Bronchial epithelial cell (primary cell): ENCODE measurements around the gene ZYG11A. TPM values are rescaled to one million over a fixed set of nuclear protein-coding genes. Genes with fewer than 3 reads are reported as not detected.

Experiments used
- DNase-seq: peaks from one replicate; pipeline ENCODE4 v3.0.0-alpha.2; 2010; ENCODE audit warnings: low read depth
- FAIRE-seq: peaks from 2 replicates; lab custom pipeline; 2011; peaks lifted over from hg19 to GRCh38; lab: Jason Lieb, UNC
- H3K27me3 ChIP-seq: 2 replicates; pipeline ENCODE4 v1.5.1; 2011; ENCODE audit warnings: low read length; ENCODE audit not compliant: control insufficient read depth, insufficient read depth
- H3K36me3 ChIP-seq: 2 replicates; pipeline ENCODE4 v1.5.1; 2011; ENCODE audit warnings: low read length; ENCODE audit not compliant: control insufficient read depth, insufficient read depth
- H3K4me3 ChIP-seq: 2 replicates; pipeline ENCODE4 v1.5.1; 2011; ENCODE audit warnings: mild to moderate bottlenecking, low read depth, low read length, control low read depth
- CTCF ChIP-seq: IDR thresholded peaks from 2 replicates; pipeline ENCODE4 v1.5.1; 2011; ENCODE audit warnings: mild to moderate bottlenecking, moderate library complexity, low read length, control low read depth, inconsistent platforms; ENCODE audit not compliant: insufficient read depth, severe bottlenecking
- total RNA-seq: library from RNA; depleted of rRNA; stranded (reverse); fragments of >200 nt; gene quantifications from 2 replicates; pipeline ENCODE4 v1.2.1, GENCODE V29; 2014

The ZYG11A gene
- total RNA-seq, 1 donor from 2014 or later, result under 0.01 TPM

GRCh38 chr1:52892424-52893215 lies 50.1 kb downstream of the ZYG11A start:
- Histone ChIP-seq H3K4me3 (no peak overlapping the region), H3K27me3 (no peaks in the 10 kb centered on the region), H3K36me3 (no peaks in the 10 kb centered on the region)
- TF ChIP-seq CTCF, result no peak
- no peak for DNase-seq
- FAIRE-seq, result no peak

GRCh38 chr1:52899445-52899894 lies 56.9 kb downstream of the ZYG11A start:
- DNase-seq (no peak), FAIRE-seq (no peak)
- no peaks in the 10 kb centered on the region for H3K36me3 ChIP-seq
- H3K4me3 ChIP-seq, result no peak overlapping the region
- TF ChIP-seq CTCF, result no peak
- H3K27me3 ChIP-seq, result no peaks in the 10 kb centered on the region

- FAIRE-seq (no peak), DNase-seq (no peak)
- peaks cover 2% of the 10 kb centered on the region for H3K36me3 ChIP-seq
- no peak overlapping the region for H3K4me3 ChIP-seq
- TF ChIP-seq CTCF, result no peak
- H3K27me3 ChIP-seq, result no peaks in the 10 kb centered on the region
Measured at GRCh38 chr1:52900402-52900801, 57.8 kb downstream of the ZYG11A start.

DNA sequence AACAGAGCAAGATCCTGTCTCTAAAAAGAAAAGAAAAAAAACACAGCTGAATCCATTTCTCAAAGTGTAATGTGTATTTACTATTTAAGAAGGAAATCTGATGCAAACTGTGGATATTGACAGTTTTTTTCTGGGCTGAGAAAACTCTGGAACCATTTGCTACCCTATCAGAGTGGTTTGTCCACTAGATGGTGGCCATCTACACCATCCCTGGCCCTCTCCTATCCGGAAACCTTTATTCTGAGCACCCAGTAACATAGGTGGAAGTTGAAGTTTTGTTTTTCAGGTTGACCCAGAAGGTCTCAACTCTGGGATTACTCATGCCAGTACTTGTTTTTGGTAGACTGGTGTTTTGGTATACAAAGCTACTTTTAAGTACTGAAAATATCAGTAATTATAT lies 58.8 kb downstream of the ZYG11A start:
- FAIRE-seq, result no peak

GRCh38 chr1:52904208-52904926 lies 61.8 kb downstream of the ZYG11A start:
- TF ChIP-seq CTCF, result no peak

More for the DNA sequence above, 58.8 kb downstream of the ZYG11A start:
- DNase-seq, result no peak
- Histone ChIP-seq H3K27me3 (no peaks in the 10 kb centered on the region), H3K36me3 (peaks cover 2% of the 10 kb centered on the region), H3K4me3 (no peak overlapping the region)
- no peak for TF ChIP-seq CTCF

More at GRCh38 chr1:52904208-52904926, 61.8 kb downstream of the ZYG11A start:
- no peak for DNase-seq
- Histone ChIP-seq H3K36me3 (peaks cover 2% of the 10 kb centered on the region), H3K4me3 (no peak overlapping the region), H3K27me3 (no peaks in the 10 kb centered on the region)
- no peak for FAIRE-seq
